Measurements from ENCODE around the gene GRM4.

GRM4 gene

GRCh38 chr6:34062156-34062555 lies 83.7 kb downstream of the GRM4 start:
- Histone ChIP-seq H3K27me3 (ENCODE audit: insufficient read depth, low read length) (peaks cover 7% of the 10 kb centered on the region), H3K79me2 (ENCODE audit: insufficient read depth, low read length) (no peaks in the 10 kb centered on the region), H4K20me1 (ENCODE audit: insufficient read depth, low read length) (no peaks in the 10 kb centered on the region), H3K9me3 (ENCODE audit: low read length) (no peaks in the 10 kb centered on the region), H3K4me1 (ENCODE audit: insufficient read depth, low read length, severe bottlenecking) (no peaks in the 10 kb centered on the region), H3K9ac (ENCODE audit: low read length) (no peak overlapping the region), H2AFZ (ENCODE audit: low read length) (no peak overlapping the region), H3K9me2 (ENCODE audit: low read depth, low read length) (no peaks in the 10 kb centered on the region), H3K4me3 (ENCODE audit: low read depth, low read length, poor library complexity, severe bottlenecking) (no peak overlapping the region), H3F3A (ENCODE audit: insufficient read depth, low read length) (no peaks in the 10 kb centered on the region), H3K27ac (ENCODE audit: low read depth, low read length, poor library complexity, severe bottlenecking) (no peak overlapping the region), H3K4me2 (ENCODE audit: low read length) (no peak overlapping the region), H3K36me3 (ENCODE audit: insufficient read depth, low read length) (no peaks in the 10 kb centered on the region)
- TF ChIP-seq EZH2 (IDR thresholded peaks at IDR 0.05; ENCODE audit: borderline replicate concordance, low read length) = no peak
- TF ChIP-seq, protein P1, sequence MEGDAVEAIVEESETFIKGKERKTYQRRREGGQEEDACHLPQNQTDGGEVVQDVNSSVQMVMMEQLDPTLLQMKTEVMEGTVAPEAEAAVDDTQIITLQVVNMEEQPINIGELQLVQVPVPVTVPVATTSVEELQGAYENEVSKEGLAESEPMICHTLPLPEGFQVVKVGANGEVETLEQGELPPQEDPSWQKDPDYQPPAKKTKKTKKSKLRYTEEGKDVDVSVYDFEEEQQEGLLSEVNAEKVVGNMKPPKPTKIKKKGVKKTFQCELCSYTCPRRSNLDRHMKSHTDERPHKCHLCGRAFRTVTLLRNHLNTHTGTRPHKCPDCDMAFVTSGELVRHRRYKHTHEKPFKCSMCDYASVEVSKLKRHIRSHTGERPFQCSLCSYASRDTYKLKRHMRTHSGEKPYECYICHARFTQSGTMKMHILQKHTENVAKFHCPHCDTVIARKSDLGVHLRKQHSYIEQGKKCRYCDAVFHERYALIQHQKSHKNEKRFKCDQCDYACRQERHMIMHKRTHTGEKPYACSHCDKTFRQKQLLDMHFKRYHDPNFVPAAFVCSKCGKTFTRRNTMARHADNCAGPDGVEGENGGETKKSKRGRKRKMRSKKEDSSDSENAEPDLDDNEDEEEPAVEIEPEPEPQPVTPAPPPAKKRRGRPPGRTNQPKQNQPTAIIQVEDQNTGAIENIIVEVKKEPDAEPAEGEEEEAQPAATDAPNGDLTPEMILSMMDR (IDR thresholded peaks at IDR 0.05; ENCODE audit: low read length) = no peak

DNA sequence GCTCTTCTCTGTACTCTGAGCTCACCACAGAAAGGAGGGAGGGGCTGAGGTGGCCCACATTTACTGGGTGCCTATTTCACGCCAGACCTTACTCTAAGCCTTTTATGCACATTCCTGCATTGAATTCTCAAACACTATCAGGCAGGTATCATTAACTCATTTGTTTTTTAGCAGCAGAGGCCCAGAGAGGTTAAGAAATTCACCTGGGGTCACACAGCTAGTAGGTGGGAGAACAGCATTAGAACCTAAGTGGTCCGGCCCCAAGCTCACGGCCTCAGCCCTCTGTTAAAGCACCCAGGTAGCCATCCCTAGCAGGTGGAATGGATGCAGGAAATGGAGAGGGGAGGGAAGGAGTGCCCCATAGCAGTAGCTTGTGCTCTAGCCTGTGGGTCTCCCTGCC lies 84.5 kb downstream of the GRM4 start:
- Histone ChIP-seq H3K27me3 (ENCODE audit: insufficient read depth, low read length) (peaks cover 4% of the 10 kb centered on the region), H3K36me3 (ENCODE audit: insufficient read depth, low read length) (no peaks in the 10 kb centered on the region), H4K20me1 (ENCODE audit: insufficient read depth, low read length) (no peaks in the 10 kb centered on the region), H3K4me3 (ENCODE audit: low read depth, low read length, poor library complexity, severe bottlenecking) (no peak overlapping the region), H3K4me1 (ENCODE audit: insufficient read depth, low read length, severe bottlenecking) (no peaks in the 10 kb centered on the region), H3K9me2 (ENCODE audit: low read depth, low read length) (no peaks in the 10 kb centered on the region), H2AFZ (ENCODE audit: low read length) (no peak overlapping the region), H3K27ac (ENCODE audit: low read depth, low read length, poor library complexity, severe bottlenecking) (no peak overlapping the region), H3F3A (ENCODE audit: insufficient read depth, low read length) (no peaks in the 10 kb centered on the region), H3K9me3 (ENCODE audit: low read length) (no peaks in the 10 kb centered on the region), H3K9ac (ENCODE audit: low read length) (no peak overlapping the region), H3K79me2 (ENCODE audit: insufficient read depth, low read length) (no peaks in the 10 kb centered on the region), H3K4me2 (ENCODE audit: low read length) (no peak overlapping the region)
- no peak for TF ChIP-seq EZH2 (IDR thresholded peaks at IDR 0.05; ENCODE audit: borderline replicate concordance, low read length)
- TF ChIP-seq, protein P1 (IDR thresholded peaks at IDR 0.05; ENCODE audit: low read length) = no peak

DNA sequence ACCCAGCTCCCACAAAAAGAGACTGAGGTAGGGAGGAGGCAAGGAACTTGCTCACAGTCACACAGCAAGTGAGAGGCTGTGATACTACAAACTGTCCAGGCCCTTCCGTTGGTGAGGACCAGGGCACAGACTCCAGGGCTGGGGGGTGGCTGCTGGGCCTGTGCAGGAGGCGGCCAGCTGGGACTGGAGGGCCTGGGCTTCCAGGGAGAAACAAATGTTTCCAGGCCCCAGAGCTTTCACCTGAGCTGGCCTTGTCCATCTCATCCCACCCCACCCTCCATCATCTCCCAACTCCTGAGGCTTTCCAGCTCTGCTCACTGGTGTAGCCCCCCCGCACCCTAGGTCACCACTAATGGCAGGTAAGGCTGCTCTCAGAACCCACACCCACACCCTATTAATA lies 86.0 kb downstream of the GRM4 start:
- Histone ChIP-seq H3K79me2 (ENCODE audit: insufficient read depth, low read length) (no peaks in the 10 kb centered on the region), H3K9ac (ENCODE audit: low read length) (no peak overlapping the region), H3K4me2 (ENCODE audit: low read length) (no peak overlapping the region), H4K20me1 (ENCODE audit: insufficient read depth, low read length) (no peaks in the 10 kb centered on the region), H3K27ac (ENCODE audit: low read depth, low read length, poor library complexity, severe bottlenecking) (no peak overlapping the region), H3K9me3 (ENCODE audit: low read length) (no peaks in the 10 kb centered on the region), H3K27me3 (ENCODE audit: insufficient read depth, low read length) (peaks cover 4% of the 10 kb centered on the region), H2AFZ (ENCODE audit: low read length) (no peak overlapping the region), H3K9me2 (ENCODE audit: low read depth, low read length) (no peaks in the 10 kb centered on the region), H3K36me3 (ENCODE audit: insufficient read depth, low read length) (no peaks in the 10 kb centered on the region), H3K4me3 (ENCODE audit: low read depth, low read length, poor library complexity, severe bottlenecking) (no peak overlapping the region), H3F3A (ENCODE audit: insufficient read depth, low read length) (no peaks in the 10 kb centered on the region), H3K4me1 (ENCODE audit: insufficient read depth, low read length, severe bottlenecking) (no peaks in the 10 kb centered on the region)
- TF ChIP-seq, protein P1 (IDR thresholded peaks at IDR 0.05; ENCODE audit: low read length) = no peak
- no peak for TF ChIP-seq EZH2 (IDR thresholded peaks at IDR 0.05; ENCODE audit: borderline replicate concordance, low read length)

Measured in OCI-LY1 (cell line).